GM21360 (cell line): ENCODE data around the gene MGAT4C.

Experiments used
- ATAC-seq: cut with Tn5 transposase; IDR thresholded peaks from one replicate; pipeline ENCODE4 v1.9.1; 2021; ENCODE audit warnings: mild to moderate bottlenecking, moderate library complexity; ENCODE audit not compliant: unreplicated experiment

Gene MGAT4C

DNA sequence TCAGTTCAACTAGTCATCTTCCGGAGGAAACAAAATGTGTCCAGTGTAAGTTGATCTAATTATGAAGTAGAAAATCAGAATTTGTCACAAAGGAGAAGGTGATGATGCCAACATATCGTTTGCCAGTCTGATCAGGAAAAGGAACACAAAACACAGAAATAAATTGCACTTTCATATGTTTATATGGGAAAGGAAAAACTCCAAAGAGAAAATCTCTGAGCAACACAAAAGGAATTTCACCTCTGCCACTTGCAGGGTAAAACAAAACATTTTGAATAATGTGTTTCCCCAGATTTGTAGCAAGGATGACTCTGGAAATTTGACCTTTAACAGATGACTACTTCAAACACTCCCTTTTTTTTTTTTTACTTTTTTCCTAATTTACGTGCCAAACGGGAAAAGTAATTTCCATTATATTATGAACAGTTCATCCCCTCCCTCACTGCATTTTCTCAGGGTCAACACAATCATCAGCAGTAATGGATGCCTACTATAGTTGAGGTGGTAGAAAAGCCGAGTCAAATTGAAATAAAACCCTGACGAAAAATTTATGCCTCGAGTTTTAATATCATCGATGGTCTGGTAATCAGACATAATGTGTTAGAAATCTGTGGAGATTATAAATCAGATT, 25.6 kb downstream of the MGAT4C start:
- ATAC-seq: no peak

DNA sequence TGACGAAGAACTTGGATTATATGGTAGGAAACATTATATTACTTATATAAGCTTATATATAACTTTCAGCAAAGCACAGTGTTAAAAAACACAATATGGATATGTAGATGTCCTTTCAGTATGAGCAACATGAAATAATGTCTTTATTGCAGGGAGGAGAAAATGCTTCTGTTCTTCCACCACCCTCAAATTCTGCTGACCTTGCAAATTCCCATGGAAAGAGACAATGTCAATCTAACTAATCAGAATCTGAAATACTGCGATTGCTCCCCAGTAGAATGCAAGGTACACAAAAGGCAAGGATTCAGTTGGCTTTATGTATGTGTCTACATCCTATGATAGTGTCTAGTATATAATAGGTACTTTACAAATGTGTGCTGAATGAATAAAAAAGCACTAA, 26.4 kb downstream of the MGAT4C start:
- ATAC-seq: no peak

DNA sequence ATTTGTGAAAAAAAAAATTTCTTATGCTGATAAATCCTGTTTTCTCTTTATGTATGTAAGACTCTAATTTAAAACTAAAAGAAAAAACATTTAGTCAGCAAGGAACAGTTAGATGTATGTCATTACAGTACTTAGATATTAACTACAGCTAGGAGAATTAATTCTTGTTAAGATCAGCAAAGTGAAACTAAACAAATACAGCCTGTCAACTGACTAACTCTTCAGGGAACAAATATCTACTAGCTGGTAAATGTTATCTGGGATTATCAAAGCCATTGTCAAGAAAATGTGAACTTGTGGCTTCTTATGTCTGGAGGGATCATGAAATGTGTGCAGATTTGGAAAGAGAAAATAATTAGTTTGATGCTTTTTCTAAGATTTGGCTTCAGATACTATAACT, 27.5 kb downstream of the MGAT4C start:
- ATAC-seq: no peak

DNA sequence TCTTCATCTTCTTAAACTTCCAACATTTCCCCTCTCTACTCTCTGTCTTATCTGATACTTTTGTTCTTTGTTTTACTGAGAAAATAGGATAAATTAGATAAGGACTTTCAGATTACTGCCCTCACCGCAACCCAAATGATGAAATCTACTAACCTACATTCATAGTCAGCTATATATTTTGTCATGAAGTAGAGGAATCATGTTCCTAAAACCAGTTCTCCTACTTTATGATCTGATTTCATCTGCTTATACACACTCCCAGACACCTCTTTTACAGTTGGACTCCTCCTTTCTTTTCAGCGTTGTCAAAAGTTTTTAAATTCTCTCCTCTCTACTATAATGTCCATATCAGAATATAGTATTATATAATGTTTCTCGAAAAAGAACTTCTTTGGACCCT, 29.7 kb downstream of the MGAT4C start:
- no peak for ATAC-seq

GRCh38 chr12:86216591-86216990, 39.6 kb downstream of the MGAT4C start:
- no peak for ATAC-seq

- no peak for ATAC-seq
Observed at GRCh38 chr12:86213012-86213411, 43.2 kb downstream of the MGAT4C start.

DNA sequence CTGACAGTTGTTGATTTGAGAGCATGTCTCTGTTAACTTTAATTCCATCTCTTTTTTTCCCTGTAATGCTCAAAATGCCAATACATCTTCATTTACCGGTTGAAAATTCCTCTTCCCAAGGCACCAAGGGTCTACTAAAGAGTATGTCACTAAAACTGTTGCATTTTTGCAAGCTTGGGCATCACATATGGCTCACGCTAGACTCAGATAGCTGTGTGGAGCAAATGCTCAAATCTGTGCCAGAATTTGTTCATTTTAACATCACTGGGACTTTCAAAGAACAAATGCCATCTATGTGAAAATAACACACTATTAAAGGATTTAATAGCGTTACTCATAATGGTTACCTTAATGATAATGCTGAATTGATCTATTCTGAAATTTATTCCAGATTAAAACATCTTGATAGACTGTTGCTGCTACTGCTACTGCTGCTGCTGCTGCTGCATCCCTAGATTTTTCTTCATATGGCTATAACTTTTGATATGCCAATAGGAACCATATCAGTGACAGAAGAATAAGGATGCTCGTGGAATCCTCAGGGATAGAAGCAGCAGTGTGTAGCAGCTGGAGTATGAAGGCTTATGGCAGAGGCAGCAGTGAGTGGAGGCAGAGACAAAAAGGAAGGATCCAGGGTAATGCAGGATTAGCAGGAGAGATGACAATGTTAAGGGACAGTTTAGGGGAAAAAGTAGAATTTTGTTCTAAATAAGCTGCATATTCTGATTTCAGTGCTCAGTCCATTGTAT, 57.3 kb downstream of the MGAT4C start:
- ATAC-seq: no peak

DNA sequence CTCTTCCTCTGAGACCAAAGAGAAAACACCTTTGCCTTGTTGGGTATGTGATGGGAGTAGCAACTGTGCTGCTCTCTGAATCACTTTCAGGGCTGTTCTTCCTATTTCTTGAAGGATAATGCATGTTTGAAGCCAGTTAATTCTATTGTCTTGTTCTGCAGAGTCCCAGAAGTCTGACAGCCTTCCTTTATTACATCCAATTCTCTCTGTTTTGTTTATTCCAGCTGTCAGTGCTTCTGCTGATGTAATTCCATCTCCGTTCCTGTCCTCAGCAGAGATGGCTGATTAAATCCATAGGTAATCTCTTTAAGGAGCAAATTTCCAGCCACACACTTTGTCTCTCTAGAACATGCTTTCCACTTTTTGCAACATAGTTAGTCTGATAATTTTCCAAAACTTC, 59.7 kb downstream of the MGAT4C start:
- no peak for ATAC-seq

DNA sequence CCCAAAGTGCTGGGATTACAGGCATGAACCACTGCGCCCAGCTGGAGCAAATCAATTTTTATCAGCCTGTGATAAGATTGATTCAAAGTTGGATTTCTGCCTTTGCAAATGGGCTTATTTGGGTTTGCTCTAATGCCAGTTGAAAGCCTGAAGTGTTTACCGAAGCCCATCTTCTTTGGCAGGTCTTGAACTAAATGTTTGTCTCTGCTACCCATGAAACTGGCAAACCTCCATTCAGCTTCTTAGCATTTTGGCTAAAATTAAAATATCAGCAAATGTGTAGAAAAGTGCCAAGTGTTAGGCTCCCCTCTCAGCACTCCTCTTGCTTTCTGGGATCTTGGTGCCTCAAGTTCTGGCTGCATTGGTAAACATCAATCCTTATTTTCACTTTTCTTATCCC, 61.5 kb downstream of the MGAT4C start:
- ATAC-seq: no peak

- no peak for ATAC-seq
Observed at GRCh38 chr12:86193931-86194330, 62.3 kb downstream of the MGAT4C start.

- no peak for ATAC-seq
Observed at GRCh38 chr12:86188226-86188625, 68.0 kb downstream of the MGAT4C start.

- no peak for ATAC-seq
Observed at GRCh38 chr12:86186449-86186848, 69.7 kb downstream of the MGAT4C start.

- ATAC-seq: no peak
Observed at GRCh38 chr12:86179855-86180254, 76.3 kb downstream of the MGAT4C start.

- ATAC-seq: no peak
Observed at GRCh38 chr12:86174188-86174587, 82.0 kb downstream of the MGAT4C start.

- ATAC-seq: no peak
Observed at GRCh38 chr12:86172913-86173443, 83.2 kb downstream of the MGAT4C start.

- ATAC-seq: no peak
Observed at GRCh38 chr12:86170051-86170450, 86.1 kb downstream of the MGAT4C start.

GRCh38 chr12:86158956-86159355, 97.2 kb downstream of the MGAT4C start:
- no peak for ATAC-seq

GRCh38 chr12:86154620-86155019, 101.6 kb downstream of the MGAT4C start:
- ATAC-seq: no peak

DNA sequence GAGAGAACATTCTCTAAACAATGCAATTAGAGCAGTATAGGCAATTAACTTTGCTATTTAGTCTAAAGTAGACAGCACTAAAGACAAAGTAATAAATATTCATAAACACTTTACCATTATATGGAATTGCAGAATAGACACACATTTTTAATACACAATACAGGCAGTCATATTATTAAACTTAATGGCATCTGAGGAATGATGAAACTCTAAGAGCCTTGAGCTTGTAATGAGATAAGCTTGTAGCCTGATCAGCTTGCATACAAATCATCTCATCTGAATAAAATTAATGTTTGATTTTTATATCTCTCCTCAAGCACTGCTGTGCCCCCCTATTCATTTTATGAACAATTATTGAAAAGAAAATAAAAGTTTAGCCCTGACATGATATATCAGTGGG, 107.6 kb downstream of the MGAT4C start:
- ATAC-seq: no peak

DNA sequence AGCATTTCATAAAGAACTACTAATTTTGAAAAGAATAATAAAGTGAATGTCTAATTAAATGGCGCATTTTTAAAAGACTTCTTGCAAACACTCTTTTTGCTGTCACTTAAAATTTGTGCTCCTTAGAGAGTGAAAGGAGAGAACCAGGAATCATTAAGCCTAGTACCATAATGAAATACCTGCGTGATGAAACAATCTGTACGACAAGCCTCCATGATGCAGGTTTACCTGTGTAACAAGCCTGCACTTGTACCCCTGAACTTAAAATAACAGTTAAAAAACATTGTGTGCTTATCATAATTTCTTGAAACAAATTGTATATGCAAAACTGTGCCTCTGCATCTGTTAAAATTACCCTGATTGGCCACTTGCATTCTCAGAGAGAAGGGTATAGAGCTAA, 108.1 kb downstream of the MGAT4C start:
- no peak for ATAC-seq

DNA sequence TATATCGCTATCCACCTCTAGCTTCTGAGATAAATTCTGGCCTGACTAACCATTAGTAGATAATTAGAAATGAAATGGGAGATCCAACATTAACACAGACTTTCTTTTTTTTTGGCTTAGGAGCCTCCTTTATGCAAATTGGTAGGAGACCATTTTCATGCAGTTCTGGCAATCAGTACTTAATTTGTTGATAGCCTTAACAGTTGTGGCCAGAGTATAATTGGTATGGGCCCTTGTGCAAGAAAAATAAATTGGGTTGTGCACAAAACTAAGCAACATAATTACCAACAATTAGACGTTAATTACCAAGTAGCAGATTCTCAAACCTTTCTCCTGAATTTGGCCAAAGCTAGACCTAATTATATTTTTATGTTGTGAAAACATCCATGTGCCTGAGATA, 111.0 kb downstream of the MGAT4C start:
- ATAC-seq: no peak

GRCh38 chr12:86143162-86143561, 113.0 kb downstream of the MGAT4C start:
- no peak for ATAC-seq
